Measurements from ENCODE around the gene HIF1A.

DNA sequence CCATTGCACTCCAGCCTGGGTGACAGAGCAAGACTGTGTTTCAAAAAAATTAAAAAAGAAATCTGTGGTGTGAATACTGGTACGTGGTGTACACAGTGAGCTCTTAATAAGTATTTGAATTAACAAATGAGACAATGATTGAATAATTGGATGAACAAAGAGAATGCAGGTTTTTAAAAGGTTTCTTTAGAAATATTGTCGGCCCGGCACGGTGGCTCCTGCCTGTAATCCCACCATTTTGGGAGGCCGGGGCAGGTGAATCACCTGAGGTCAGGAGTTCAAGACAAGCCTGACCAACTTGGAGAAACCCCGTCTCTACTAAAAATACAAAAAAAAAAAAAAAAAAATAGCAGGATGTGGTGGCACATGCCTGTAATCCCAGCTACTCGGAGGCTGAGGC, 6.6 kb downstream of the HIF1A start:
- TF ChIP-seq, protein P1, sequence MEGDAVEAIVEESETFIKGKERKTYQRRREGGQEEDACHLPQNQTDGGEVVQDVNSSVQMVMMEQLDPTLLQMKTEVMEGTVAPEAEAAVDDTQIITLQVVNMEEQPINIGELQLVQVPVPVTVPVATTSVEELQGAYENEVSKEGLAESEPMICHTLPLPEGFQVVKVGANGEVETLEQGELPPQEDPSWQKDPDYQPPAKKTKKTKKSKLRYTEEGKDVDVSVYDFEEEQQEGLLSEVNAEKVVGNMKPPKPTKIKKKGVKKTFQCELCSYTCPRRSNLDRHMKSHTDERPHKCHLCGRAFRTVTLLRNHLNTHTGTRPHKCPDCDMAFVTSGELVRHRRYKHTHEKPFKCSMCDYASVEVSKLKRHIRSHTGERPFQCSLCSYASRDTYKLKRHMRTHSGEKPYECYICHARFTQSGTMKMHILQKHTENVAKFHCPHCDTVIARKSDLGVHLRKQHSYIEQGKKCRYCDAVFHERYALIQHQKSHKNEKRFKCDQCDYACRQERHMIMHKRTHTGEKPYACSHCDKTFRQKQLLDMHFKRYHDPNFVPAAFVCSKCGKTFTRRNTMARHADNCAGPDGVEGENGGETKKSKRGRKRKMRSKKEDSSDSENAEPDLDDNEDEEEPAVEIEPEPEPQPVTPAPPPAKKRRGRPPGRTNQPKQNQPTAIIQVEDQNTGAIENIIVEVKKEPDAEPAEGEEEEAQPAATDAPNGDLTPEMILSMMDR (IDR thresholded peaks at IDR 0.05; ENCODE audit: low read depth, low read length) = no peak
- TF ChIP-seq EZH2phosphoT487 (IDR thresholded peaks at IDR 0.05; ENCODE audit: low read depth) = no peak

All from OCI-LY3 (cell line).